Inflammatory macrophage treated with lipopolysaccharide for 1 hour (primary cell): ENCODE results near the gene FAM72D.
"Not testable (repeated sequence)": the region's sequence is repeated elsewhere in the genome, so short reads cannot be mapped to it uniquely, and the experiment has no call there.

Experiments used
- DNase-seq, 2 donors: peaks; one replicate each; pipeline ENCODE4 v3.0.0-alpha.2; 2020 to 2022

The FAM72D gene

DNA sequence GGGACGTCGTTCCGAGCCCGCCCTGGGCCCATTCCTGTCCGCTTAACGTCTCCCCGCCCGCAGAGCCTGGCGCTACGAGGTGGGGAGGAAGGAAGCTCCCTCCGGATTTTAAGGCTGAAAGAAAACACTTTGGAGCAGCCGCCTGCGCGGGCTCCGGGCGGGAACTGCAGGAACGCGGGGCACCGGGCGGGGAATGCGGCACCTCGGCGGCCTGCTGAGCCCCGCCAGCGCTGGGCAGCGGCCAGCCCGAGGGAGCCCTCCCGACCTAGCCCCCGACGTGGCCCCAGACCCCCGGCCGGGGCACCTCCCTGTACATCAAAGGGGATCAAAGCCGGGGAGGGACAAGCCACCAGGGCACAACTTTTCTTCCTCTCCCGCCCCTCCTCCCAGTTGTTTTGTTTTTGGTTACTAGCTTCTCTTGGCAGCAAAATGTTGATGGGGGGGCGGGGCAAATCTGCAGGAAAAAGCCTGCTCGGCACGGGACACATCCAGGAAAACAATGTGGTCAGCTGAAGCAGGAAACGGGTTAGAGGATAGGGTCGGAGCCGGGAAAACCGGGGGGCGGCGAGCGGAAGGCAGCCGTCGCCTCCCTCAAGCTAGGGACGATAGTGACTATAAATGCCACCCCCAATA, 2.1 kb upstream of the FAM72D start:
- DNase-seq, result peak in 1 of 2 donors; percentile 0

DNA sequence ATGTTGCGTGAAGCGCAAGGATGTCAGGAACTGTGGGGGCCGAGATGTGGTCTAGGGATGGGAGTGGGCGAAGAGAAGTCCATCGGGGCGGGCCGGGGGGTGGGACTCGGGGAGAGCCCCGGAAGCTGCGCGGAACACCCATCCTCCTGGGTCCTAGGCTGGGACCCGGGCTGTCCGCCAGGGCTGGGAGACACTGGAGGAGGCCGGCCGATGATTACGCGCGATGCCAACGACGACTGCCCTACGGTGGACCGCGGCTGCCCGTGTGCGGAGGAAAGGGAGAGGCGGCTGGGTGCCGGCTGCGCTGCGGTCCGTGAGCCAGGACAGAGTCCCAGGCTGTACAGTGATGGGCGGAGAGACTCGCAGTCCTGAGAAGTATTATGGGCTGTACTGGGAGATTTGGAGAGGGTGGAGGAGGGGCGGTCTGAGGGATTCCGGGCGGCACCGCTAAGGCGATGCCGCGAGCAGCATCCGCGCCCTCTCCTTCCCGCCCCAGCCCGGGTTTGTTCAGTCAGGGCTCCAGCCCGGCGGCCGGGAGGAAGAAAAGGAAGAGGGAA, 1.0 kb upstream of the FAM72D start:
- DNase-seq, result not testable (repeated sequence)

DNA sequence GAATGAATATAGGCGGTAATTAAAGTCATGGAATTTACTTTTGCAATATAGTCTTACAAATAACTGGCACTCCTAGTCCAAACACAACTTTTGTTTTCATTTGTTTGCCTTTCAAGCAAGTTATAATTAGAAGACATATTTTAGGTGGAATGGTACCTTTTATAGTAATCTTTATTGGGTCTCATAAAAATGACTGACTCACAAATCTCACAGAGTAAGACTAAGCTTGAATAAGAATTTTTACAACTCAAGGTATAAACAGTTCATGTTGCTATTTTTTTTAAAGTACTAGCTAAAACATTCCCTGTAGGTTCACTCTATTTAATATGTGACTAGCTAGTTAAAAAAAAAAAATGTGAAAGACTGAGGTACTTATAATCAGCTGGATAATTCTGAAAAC, 6.0 kb downstream of the FAM72D start:
- DNase-seq, result not testable (repeated sequence)

GRCh38 chr1:145103294-145103693, 7.5 kb downstream of the FAM72D start:
- not testable (repeated sequence) for DNase-seq

GRCh38 chr1:145111674-145112073, 15.9 kb downstream of the FAM72D start:
- not testable (repeated sequence) for DNase-seq

- DNase-seq, result not testable (repeated sequence)
Measured at GRCh38 chr1:145112703-145113102, 16.9 kb downstream of the FAM72D start.

DNA sequence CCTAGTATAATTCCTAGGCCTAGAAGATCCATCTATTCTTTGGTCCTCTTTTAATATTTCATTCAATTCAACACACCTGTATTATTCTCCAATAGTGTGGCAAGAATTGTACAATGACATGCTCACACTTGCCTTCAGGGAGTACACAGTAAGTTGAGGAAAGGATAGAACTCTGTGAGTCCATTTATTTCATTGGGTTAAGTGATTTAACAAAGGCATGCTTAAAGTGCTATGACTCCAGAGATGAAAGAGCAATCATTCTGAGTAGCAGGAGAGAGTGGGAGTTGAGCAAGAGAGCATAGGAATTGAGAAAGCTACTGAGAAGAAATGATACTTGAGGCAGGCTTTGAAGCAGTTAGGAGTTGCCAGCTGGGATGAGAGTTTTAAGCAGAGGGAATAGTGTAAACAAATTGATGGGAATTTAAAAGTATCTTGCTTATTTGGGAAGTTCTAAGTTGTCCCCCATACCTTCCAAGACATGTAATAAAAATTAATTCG, 18.8 kb downstream of the FAM72D start:
- DNase-seq, result not testable (repeated sequence)

DNA sequence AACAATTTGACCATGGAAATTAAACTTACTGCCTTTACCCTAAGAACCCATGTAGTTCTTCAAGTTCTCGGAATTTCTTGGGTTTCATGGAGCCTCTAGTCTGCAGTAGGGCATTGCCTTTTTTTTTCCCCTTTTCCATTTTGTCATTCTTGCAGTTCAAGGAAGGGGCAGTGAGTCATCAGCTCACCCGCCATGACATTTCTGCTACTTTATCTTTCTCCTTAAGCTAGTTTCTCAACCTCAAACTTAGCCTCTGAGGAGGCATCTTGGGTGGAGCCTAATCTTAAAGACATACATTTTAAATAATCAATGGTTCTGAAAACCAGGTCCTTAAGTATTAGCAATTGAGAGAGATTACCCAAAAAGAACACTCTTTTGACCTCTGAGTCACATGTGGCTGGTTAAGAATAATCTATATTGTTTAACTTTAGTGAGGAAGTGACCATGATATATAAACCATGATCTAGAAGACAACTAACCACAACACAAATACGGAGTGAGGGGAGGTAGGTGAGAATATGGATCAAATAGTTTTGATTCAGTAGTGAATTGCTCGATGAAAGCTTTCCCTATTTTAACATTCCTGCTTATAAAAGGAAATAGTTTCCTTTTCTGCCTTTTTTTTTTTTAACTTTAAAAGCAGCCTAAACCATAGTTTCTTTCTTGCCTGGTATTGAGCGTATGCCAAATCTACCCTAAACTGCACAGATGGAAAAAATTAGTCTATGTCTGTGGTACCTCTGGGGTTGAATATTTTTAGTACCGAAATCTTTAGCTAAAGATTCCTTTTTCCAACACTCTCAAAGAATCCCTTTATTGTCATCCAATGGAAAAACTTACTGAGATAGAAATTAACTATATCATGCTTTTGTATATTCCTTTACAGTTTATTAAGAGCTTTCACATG, 20.1 kb downstream of the FAM72D start:
- not testable (repeated sequence) for DNase-seq

DNA sequence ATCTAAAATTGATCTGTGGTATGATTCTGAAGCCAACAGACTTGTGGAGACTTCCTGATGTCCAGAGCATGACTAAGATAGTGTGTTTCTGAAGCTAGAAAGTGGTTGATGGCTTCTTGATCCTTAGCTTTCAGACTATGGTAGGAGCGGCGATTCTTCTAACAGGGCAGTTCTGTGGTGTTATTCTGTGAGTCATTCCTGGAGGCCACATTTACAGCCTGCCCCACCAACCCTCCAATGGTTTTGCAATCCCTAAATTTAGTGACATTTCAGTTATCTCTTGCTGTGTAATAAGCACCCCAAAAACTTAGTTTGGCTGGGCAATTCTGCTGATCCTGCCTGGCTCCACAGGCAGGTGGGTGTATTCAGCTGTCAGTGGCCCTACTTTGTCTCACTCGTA, 24.1 kb downstream of the FAM72D start:
- DNase-seq, result not testable (repeated sequence)

- not testable (repeated sequence) for DNase-seq
Measured at GRCh38 chr1:145122344-145123061, 26.7 kb downstream of the FAM72D start.

DNA sequence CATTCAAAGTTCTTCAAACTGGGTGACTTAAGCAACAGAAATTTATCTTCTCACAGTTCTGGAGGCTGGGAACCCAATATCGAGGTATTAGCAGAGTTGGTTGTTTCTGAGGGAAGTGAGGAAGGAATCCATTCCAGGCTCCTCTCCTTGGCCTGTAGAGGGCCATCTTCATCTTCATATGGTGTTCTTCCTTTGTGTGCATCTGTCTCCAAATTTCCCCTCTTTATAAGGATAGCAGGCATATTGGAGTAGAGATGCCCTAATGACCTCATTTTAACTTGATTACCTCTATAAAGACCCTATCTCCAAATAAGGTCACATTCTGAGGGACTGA, 27.3 kb downstream of the FAM72D start:
- DNase-seq, result not testable (repeated sequence)

- DNase-seq, result not testable (repeated sequence)
Measured at GRCh38 chr1:145123992-145124641, 28.3 kb downstream of the FAM72D start.

DNA sequence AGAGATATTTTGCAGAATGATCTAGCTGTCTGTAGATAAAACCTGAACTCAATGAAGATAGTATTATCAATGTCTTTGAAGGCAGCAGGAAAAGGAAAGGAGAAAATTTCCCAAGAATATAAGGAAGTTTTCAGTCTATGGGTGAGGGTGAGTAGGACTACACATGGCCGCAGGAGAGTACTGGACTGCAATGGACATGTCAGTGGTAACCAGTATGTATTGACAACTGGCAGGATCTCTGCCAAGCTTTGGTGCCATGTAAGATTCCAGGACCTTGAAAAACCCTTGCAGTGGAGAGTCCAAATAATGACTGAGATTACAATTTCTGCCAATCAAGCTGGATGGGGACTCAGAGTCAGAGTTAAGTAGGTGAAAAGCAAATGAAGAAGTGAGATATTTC, 29.3 kb downstream of the FAM72D start:
- not testable (repeated sequence) for DNase-seq

DNA sequence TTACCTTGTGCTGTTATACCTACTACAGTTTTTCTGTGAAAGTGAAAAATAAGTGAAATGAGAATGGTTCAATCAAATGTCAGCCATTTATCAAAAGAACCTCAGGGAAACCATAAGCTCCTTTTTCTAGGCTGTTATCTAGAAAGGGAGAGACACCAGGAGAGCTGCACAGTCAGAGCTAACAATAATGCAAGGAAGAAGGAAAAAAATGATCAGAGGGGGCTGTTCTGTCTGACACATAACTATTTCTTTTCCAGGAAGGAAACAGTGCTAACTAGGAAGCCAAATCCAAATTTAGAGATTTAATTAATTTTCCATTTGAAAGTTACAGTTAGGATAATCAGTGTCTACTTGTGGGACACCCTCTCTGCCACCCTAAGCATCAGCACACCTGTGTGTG, 31.4 kb downstream of the FAM72D start:
- DNase-seq, result not testable (repeated sequence)

DNA sequence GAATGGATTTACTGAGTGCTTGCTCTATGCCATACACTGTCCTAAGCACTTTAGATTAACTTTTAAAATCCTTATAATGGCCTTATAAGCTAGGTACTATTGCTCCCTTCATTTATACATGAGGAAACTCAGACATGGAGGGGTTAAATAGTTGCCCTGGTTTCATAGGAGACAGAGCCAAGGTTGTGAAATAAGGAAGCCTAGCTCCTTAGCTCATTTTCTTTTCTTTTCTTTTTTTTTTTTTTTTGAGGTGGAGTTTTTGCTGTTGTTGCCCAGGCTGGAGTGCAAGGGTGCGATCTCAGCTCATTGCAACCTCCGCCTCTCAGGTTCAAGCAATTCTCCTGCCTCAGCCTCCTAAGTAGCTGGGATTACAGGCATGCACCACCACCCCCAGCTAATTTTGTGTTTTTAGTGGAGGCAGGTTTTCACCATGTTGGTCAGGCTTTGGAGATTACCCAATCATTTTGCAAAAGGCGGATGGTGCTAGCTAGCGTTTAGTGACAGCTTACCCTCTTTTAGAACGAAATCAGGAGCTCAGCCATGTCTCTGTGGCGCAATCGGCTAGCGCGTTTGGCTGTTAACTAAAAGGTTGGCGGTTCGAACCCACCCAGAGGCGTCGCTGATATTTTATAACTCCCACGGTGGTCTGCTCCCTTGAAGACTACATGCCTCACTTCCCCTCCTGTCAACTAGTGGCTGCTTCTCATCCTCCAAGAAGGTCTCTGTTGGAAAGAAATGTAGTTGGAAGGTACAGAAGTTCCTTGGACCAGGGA, 33.1 kb downstream of the FAM72D start:
- DNase-seq, result peak in 1 of 2 donors; percentile 32

DNA sequence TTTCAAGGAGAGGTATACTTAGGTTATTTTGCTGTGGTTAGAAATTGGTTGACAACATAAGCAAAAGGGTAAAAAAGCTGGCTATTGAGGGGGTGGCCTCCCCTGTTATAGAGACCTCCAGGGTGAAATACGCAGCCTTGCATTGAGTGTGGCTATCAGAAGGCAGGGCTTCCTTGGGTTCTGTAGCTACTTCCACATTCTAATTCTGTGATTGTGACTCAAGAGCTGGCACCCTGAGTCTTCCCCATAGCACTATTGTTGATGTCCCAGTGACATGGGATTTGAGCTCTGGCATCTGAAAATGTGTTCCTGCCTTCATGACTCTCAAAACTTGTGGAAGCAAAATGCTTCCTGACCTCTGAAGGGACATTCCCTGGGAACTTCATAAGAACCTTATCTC, 38.7 kb downstream of the FAM72D start:
- DNase-seq, result not testable (repeated sequence)

- not testable (repeated sequence) for DNase-seq
Measured at GRCh38 chr1:145140549-145140948, 44.8 kb downstream of the FAM72D start.

- not testable (repeated sequence) for DNase-seq
Measured at GRCh38 chr1:145144264-145144913, 48.6 kb downstream of the FAM72D start.

- peak in 1 of 2 donors; percentile 0 for DNase-seq
Measured at GRCh38 chr1:145146308-145146707, 50.5 kb downstream of the FAM72D start.

DNA sequence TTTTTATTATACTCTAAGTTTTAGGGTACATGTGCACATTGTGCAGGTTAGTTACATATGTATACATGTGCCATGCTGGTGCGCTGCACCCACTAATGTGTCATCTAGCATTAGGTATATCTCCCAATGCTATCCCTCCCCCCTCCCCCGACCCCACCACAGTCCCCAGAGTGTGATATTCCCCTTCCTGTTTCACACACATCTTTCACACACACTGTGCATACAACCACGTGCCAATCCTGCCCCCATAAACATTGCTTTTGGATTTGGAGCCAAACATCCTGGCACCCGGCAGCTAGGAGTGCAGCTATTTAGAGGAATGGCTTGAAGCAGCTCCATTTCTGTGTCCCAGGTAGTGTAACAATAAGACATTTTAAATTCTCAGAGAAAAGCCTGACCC, 51.4 kb downstream of the FAM72D start:
- DNase-seq, result not testable (repeated sequence)

- DNase-seq, result not testable (repeated sequence)
Measured at GRCh38 chr1:145155421-145155820, 59.6 kb downstream of the FAM72D start.
